Esophagus muscularis mucosa (tissue), 3 donors: ENCODE results near the gene ZNF653.

ENCODE experiments used
- POLR2AphosphoS5 ChIP-seq, 2 donors: sonication (generic); formaldehyde crosslinking; IDR thresholded peaks; one replicate each; pipeline ENCODE4 v1.6.1; 2017; ENCODE audit warnings: antibody characterized with exemption in 2 of 2
- TF ChIP-seq, protein P1 (sequence below), 3 experiments: fragments of 200-600 bp in 2 of 3; fragments of 450-650 bp in 1 of 3; sonication (generic) in 2 of 3; IDR thresholded peaks; one replicate each; pipeline ENCODE4 v1.5.1; 2017 to 2019; ENCODE audit warnings: antibody characterized with exemption in 3 of 3, mild to moderate bottlenecking in 2 of 3, moderate library complexity in 1 of 3

DNA sequence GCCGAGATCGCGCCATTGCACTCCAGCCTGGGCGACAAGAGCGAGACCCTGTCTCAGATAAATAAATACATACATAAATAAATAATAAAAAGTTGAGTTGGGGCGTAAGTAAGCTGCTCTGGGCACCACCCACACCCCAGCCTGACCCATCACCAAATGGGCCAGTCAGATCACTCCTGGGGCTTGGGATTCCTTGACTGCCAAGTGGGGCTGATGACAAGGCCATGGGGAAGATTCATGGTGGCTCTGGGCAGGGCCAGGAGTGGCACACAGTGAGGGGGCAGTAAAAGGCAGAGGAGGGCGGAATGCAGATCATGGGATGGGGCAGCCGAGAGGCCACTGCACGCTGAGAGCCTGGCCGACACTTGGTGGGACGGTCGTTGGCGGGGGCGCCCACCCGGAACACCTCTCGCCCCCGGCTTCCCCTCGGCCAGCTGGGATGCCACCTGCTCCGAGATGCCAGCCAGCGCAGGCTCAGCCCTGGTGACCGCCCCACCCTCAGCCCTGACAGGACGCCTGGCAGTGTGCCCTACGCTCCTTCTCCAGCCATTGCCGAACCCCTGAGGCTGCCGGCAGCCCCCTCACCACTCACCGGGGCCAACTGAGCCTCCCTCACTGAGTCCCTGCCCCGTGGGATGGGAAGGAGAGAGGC, 10.9 kb downstream of the ZNF653 start:
- TF ChIP-seq, protein P1, sequence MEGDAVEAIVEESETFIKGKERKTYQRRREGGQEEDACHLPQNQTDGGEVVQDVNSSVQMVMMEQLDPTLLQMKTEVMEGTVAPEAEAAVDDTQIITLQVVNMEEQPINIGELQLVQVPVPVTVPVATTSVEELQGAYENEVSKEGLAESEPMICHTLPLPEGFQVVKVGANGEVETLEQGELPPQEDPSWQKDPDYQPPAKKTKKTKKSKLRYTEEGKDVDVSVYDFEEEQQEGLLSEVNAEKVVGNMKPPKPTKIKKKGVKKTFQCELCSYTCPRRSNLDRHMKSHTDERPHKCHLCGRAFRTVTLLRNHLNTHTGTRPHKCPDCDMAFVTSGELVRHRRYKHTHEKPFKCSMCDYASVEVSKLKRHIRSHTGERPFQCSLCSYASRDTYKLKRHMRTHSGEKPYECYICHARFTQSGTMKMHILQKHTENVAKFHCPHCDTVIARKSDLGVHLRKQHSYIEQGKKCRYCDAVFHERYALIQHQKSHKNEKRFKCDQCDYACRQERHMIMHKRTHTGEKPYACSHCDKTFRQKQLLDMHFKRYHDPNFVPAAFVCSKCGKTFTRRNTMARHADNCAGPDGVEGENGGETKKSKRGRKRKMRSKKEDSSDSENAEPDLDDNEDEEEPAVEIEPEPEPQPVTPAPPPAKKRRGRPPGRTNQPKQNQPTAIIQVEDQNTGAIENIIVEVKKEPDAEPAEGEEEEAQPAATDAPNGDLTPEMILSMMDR (IDR thresholded peaks at IDR 0.05): no peak
- no peak for TF ChIP-seq POLR2AphosphoS5 (IDR thresholded peaks at IDR 0.05)
